ENCODE measurements around the gene TIMM23.

TIMM23 gene

DNA sequence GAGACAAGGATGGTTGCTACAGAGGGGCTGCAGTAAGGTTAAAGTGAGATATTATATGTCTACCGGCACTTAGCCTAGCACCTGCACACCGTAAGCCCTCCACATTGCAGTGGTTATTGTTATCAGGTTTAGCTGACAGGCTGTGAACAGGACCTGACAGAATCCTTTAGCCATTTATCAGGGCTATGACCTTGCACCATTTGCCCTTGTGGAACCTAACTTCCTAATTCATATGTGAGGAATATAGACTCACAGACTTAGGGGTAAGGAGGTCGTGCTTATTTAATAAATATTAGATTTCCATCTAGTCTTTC, 48.0 kb downstream of the TIMM23 start:
- in situ Hi-C loops (cut with MboI; ENCODE audit: low sequenced_read_pairs): no loop called here

DNA sequence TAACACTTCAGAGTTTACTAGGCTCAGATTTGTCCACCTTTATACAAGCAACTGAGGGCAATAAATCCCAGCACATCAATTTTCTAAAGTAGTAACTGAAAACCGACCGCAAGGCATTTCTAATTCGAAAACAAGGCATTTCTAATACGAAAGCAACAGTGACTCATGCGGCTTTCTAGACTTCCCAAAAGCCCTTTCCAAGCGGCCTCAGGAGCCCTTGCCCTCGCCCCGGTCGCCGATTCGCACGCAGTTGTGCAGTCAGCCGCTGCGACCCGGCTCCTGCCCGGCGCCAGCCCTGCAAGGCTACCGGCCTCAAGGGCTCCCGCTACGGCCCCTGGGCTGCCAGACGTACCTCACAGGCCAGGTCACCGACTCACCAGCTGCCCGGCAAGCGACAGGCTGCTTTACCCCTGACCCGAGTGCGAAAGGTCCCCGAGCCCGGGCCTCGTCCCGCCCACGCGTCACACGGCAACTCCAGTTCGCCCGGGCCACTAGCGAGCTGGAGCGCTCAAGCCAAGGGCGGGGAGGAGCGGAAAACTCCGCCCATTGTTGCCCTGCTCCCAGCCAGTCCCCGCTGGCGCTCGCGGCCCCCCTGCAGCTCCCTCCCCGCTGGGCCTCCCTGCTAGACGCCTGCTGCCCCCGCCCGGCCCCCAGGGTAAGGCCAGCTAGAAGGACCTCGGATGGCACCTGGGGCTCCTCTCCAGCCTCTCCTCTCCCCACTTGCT, 50.9 kb downstream of the TIMM23 start:
- in situ Hi-C loops (cut with MboI; ENCODE audit: low sequenced_read_pairs): no loop called here

DNA sequence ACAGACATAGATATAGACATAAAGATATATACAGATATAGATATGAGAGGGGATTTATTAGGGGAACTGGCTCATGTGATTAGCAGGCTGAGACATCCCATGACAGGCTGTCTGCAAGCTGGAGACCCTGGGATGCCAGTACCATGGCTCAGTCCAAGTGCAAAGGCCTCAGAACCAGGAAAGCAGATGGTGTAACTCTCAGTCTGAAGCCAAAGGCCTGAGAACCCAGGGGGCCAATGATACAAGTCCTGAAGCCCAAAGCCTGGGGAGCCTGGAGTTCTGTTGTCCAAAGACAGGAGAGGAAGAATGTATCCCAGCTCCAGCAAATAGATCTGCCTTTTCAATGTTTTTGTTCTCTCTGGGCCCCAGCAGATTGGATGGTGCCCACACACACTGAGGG, 52.7 kb downstream of the TIMM23 start:
- in situ Hi-C loops (cut with MboI; ENCODE audit: low sequenced_read_pairs): loop anchor here (25.0 kb wide), 1 partner anchor 187 kb away; no protein-coding TSS in a partner anchor

DNA sequence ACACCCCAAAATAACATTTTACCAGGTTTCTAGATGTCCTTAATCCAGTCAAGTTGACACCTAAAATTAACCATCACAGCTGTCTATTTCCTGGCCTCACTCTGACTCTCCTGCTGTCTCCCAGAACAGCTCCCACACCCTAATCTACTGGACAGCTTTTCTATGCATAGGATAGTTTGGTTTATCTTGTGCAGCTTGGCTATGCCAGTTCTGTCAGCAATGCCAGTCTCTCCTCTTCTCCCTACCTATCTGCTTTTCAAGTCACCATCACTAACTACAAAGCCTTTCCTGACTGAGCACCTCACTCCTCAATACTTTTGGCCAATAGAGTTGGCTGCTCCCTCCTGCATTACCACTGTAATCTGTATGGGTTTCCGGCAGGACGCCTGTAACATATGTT, 53.1 kb downstream of the TIMM23 start:
- in situ Hi-C loops (cut with MboI; ENCODE audit: low sequenced_read_pairs): loop anchor here (25.0 kb wide), 1 partner anchor 187 kb away; no protein-coding TSS in a partner anchor

DNA sequence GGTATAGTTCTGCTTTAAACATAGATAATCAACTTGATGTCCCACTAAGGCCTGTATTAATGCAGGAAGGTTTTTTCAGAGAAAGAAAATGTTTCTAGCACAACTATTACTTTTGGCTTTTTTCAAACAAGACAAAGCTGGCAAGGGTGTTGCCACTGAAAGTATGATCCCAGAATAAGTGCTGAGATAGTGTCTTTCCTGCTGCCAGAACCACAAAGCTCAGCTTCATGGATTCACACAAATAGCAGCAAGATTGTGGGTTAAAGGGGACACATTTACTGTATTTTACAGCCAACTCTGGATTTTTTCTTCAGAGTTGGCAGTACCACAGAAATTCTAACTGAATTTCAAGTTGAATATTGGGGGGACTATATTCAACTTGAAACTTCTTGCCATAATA, 53.8 kb downstream of the TIMM23 start:
- in situ Hi-C loops (cut with MboI; ENCODE audit: low sequenced_read_pairs): loop anchor here (25.0 kb wide), 1 partner anchor 186 kb away; no protein-coding TSS in a partner anchor

DNA sequence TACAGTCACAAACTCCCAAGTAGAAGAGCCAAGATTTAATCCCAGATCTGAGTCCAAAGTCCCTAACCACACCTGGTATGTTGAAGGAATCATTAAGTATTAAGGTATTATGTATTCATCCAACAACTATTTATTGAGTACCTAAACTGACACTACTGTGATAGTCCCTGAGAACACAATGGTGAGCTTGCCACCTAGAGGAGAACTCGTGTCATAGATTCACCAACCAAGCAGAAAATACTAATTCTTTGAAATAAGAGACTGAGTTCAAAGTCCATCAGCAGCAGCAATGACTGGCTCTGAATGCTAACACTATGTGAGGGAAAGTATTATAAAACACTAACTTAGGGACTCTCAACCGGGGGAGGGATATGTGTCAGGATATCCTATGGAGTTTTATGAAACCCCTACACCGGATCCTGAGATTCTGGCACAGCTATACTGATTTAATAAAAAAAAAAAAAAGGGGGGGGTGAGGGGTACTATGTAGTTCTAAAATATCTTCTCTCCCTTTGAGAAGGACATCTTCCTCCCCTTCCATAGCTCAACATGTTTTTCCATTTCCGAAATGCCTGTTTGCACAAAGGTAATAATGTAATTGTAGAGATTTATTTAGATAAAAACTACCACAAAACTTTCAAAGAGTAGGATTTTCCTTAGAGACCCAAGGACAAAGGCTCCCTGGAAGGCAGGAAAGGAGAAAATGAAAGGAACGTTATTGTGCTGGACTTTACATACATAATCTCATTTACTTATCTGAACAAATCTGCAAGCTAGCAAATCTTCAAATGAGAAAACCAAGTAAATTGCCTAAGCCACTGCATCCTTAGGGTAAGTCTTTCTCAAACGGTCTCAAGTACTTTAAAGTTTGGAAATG, 56.5 kb downstream of the TIMM23 start:
- in situ Hi-C loops (cut with MboI; ENCODE audit: low sequenced_read_pairs): loop anchor here (25.0 kb wide), 1 partner anchor 183 kb away; no protein-coding TSS in a partner anchor

DNA sequence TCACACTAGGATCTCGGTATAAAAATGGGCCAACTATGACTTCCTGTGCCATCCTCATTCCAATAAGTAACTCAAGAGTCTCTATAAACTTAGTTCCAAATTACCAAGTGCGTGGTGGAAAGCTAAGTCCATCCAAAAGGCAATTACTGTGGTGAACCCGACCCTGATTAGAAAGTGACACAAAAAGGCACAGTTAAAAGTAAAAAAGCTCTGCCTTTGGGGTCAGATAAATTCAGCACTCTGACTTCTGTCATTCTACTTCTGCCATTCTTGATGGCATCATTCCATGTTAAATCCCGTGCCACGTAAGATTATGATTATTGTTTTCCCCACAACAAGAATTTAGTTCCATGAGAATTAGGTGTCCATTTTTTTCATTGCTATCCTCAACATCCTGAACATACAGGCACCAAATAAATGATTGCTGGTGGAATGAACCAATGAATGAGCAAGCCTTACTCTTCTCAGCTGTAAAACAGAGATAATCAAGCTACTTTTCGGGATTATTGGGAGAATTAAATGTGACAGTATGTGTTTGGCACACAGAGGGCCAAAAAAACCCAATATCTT, 57.3 kb downstream of the TIMM23 start:
- in situ Hi-C loops (cut with MboI; ENCODE audit: low sequenced_read_pairs): loop anchor here (25.0 kb wide), 1 partner anchor 183 kb away; no protein-coding TSS in a partner anchor

DNA sequence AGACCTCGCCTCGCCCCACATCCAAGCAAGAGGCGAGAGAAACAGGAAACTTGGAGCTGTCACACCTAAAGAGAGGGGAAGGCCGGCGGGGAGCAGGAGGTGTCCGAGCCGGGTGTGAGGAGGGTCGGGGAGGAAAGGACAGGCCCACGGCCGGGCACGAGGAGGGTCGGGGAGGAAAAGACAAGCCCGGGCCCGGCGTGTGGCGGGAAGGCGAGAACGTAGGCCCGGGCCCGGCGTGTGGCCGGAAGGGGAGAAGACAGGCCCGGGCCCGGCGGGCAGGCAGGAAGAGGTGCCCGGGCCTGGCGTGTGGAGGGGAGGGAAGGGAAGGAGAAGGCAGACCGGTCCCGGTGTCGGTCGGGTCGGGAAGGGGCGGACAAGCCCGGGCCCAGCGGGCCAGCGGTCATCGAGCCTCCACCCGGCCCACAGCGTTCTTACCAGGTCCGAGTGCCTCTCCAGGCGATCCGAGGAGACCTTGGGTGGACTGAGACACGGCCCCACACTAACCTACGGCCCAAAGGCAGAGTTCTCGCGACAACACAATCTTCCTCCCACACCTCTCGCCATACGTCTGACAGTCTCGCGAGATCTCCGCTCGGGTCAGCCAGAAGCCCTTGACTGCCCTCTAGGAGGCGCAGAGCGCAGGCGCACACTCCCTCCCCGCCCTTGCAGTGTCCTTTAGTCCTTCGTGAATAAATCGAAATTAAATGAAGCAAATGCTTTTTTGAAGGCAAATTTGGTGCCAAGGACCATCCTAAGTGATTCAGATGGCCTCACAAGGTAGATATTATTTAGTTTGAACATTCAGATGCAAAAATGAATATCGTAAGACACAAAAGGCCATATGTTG, 58.0 kb downstream of the TIMM23 start, which contains the start of gene NCOA4:
Gene NCOA4, minus strand, starts transcription at position 533 of the 847 bp plus-strand sequence. CDS start 13,943 bp downstream, outside the sequence.
- in situ Hi-C loops (cut with MboI; ENCODE audit: low sequenced_read_pairs): loop anchor here (25.0 kb wide), 1 partner anchor 182 kb away; no protein-coding TSS in a partner anchor

DNA sequence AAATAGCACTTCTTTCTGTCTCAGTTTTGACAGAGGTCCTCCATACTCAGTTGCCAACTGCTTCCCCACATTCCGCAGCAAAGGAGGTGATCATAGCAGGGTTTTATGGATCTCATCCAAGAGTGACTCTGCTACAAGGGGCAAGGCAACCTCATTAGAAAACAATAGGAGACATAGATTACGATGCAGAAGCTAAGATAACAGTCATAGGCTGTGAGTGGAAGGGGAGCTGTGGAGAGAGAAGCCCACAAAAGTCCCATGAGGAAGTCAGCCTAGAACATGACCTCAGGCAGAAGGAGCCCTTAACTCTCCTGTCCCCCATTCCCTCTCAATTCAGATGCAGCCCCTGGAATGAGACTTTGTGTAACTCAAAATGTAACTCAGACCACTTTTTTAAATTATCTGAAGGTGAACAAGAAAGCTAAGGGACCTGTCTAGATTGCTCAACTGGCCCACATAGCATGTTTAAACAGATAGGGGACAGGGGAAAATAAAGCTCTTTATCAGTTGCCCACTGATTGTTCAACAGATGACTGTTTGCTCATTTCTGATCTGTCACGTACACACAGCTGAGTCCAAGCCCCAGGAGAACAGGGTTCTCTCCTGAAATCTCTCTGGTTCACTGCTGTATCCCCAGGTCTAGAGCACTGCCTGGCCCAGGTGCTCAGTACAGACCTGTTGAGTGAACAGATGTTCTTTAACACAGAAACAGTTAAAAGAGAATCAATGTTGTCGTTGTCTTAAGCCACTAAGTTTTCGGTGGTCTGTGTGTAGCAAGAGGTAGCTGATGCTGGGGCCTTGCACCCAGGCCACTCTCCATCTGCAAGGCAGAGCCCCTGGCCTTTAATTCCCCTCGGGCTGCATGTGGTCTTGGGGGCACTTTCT, 59.6 kb downstream of the TIMM23 start:
- in situ Hi-C loops (cut with MboI; ENCODE audit: low sequenced_read_pairs): loop anchor here (25.0 kb wide), 1 partner anchor 180 kb away; no protein-coding TSS in a partner anchor

DNA sequence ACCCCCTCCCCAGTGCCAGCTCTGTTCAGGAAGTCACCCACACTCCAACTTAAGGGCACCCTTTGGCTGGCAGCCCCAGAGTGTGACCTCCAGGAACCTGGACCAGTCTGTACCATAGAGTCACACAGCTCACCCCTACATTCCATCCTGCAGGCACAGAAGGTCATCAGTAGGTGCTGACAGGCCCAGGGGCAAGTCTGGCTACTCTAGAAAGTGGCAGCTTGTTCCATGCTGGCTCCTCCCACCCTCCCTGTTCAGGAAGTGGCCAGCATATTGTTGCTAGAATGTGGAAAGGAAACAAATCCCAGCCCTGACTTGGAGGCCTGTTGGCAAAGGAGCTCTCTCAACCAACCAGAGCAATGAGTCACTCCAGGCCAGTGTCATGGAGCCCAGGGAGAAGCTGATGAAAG, 61.3 kb downstream of the TIMM23 start:
- in situ Hi-C loops (cut with MboI; ENCODE audit: low sequenced_read_pairs): loop anchor here (25.0 kb wide), 1 partner anchor 179 kb away; no protein-coding TSS in a partner anchor

DNA sequence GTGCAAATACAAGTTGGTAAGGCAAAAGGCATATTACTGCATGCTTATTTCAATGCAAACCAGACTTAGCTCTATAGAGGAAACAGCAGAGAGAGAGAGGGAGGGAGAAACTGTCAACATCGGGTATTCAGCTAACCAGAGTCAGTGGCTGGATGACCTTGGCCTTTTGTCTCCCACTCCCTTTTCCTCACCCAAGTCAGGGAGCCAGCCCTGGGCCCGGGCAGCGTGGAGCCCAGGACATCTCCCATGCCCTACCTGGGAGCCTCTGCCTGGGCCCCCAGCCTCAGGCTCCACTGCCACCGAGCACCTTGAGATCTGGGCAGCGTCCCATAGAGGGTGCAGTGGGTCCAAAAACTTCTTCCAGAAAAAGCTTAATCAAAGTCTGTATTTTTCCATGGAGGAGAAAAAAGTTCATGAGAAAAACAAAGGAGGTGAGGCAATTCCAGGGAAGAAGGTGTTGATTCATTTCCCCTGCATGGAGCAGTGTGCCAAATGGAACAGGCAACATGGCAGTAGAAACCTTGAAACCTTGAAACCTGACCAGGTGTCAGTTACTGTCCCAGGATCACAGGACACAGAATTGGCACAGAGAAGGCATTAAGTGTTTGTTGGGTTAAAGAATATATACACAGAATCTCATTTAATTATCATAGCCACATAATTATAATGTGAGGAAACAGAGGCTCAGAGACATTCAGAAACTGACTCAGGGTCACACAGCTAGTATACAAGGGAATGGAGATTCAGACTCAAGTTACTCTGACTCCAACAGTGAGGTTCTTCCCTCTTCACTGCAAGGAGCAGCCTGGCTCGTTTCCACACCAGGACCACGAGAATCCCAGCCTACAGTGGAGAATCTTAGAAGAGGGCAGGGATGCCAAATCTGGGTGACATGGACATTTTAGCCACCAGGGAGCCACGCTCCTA, 63.9 kb downstream of the TIMM23 start:
- in situ Hi-C loops (cut with MboI; ENCODE audit: low sequenced_read_pairs): loop anchor here (25.0 kb wide), 1 partner anchor 176 kb away; no protein-coding TSS in a partner anchor

DNA sequence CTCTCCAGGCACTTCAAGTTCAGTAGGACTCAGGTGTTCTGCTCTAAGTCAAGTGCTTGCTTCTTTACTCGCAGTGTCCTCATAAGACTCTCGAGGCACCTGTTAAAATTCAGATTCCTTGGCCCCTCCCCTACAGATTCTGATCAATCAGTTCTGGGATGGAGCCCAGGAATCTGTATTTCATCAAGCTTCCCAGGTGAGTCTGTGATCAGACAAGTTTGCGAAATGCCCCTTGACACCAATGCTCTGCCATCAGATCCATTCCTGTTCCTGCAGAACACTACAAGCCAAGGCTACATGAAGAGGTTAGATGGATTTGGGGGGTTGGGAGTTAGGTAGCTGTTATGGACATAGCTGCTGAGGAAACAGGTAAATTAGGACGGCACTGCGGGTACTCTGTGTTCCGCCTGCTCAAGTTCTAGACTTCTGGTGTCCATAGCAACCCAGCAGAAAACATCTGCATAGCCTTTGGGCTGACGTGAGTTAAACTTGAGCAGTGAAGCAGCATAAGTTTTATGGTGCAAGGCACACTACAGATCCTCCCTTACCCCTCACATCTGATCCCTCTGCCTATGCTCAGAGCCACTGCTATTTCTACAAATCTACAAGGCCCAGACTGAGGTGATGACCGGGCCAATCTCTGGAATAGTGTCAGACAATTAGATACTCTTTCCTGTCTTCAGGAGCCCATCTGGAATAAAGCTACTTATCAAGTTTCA, 65.0 kb downstream of the TIMM23 start:
- in situ Hi-C loops (cut with MboI; ENCODE audit: low sequenced_read_pairs): loop anchor here (25.0 kb wide), 1 partner anchor 175 kb away; no protein-coding TSS in a partner anchor

DNA sequence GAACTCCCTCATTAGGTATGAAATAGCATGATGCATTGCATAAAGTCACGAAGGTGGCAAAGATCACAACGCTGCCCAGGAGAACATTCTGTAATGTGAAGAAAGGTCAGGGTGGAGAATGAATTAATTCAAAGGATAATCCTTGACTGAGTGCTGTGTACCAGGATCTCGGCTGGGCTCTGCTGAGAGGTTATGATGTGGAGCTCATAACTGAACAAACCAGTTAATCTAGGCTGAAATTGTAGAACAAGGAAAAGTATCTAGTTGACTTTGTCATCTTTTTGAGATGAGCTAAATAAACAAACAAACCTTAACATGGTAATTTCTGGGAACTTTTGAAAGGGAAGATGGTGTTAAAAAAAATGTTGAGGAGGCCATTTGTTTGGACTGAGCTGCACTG, 67.7 kb downstream of the TIMM23 start:
- in situ Hi-C loops (cut with MboI; ENCODE audit: low sequenced_read_pairs): loop anchor here (25.0 kb wide), 1 partner anchor 172 kb away; no protein-coding TSS in a partner anchor

DNA sequence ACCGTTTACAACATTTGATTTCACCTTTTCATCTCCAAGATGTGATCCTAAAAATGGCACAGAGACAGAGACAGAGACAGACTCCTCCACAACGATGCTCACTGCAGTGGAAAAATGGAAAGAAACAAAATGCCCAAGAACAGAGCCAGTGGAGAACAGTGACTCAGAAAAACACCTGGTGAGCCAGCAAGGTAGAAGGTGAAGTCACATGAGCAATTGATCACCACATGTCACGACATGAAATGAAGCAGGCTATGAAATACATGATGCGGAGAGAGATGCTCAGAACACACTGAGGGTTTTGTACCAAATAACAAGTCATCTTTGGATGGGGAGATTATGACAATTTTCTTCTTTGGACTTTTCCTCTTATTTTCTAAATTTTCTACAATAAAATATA, 70.2 kb downstream of the TIMM23 start:
- in situ Hi-C loops (cut with MboI; ENCODE audit: low sequenced_read_pairs): loop anchor here (25.0 kb wide), 1 partner anchor 170 kb away; no protein-coding TSS in a partner anchor

DNA sequence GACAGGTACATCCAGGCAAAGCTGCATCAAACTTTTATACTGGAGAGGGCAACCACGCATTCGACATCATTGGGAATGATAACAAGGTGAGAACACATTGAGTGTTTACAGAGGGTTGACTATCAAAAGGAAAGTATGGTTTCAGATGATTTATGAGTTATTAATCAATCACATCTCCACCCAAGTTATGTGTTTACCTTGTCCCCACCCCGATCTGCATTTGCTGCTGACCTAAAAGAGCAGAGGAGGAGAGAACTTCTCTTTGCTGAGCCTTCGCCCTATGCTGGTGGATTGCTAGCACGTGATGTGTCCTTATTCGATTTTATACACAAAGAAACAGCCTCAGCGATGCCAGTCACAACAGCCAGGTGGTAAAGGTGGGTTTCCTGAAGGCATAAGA, 74.0 kb downstream of the TIMM23 start, which contains the start of gene MSMB:
Gene MSMB, minus strand, starts transcription at position 9 of the 400 bp plus-strand sequence. CDS start 32 bp downstream, outside the sequence.
- in situ Hi-C loops (cut with MboI; ENCODE audit: low sequenced_read_pairs): loop anchor here (25.0 kb wide), 1 partner anchor 166 kb away; no protein-coding TSS in a partner anchor

DNA sequence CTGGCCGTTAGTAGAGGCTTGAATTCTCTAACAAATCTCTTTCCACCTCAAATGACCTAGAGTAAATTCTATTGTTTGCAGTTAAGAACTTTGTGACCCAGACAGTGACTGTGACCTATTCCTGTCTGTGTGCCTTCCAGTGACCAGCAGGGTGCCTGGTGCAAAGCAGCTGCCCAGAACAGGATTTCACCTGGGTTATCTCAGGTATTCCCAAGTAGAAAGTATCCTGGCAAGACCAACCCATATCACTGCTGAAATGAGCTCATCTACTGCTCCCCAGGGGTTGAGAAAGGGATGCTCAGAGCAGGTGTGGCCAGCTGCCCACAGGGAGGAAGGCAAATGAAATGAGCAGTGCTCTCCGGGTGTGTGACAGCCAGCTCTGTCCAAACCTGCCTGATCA, 75.9 kb downstream of the TIMM23 start:
- in situ Hi-C loops (cut with MboI; ENCODE audit: low sequenced_read_pairs): loop anchor here (25.0 kb wide), 1 partner anchor 164 kb away; no protein-coding TSS in a partner anchor

DNA sequence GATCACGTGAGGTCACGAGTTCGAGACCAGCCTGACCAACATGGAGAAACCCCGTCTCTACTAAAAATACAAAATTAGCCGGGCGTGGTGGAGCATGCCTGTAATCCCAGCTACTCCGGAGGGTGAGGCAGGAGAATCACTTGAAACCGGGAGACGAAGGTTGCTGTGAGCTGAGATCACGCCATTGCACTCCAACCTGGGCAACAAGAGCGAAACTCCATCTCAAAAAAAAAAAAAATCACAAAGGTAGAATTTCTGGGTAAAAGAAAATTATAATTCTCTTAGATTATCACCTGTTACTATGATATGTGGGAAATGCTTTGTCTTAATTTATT, 77.2 kb downstream of the TIMM23 start:
- in situ Hi-C loops (cut with MboI; ENCODE audit: low sequenced_read_pairs): loop anchor here (25.0 kb wide), 1 partner anchor 163 kb away; no protein-coding TSS in a partner anchor
